GM13976 (cell line): ENCODE measurements around the gene CNBD2.
"Not testable (repeated sequence)": the region's sequence is repeated elsewhere in the genome, so short reads cannot be mapped to it uniquely, and the experiment has no call there.

Source experiments
- DNase-seq: peaks from one replicate; pipeline ENCODE4 v3.0.0; 2012; ENCODE audit warnings: low spot score
- CTCF ChIP-seq: IDR thresholded peaks from 2 replicates; pipeline ENCODE4 v1.5.1; 2012; ENCODE audit warnings: borderline replicate concordance, mild to moderate bottlenecking; ENCODE audit not compliant: insufficient read depth; ENCODE audit errors: extremely low read depth, missing control alignments, control extremely low read depth
- in situ Hi-C: fragments of 300-500 bp; cut with MboI; formaldehyde crosslinking; loops from one replicate; pipeline ENCODE4 v1.12.0; 2022; ENCODE audit warnings: low sequenced_read_pairs, mixed read lengths, inconsistent platforms; ENCODE audit not compliant: unreplicated experiment

CNBD2 gene

GRCh38 chr20:36035745-36036144 is 67.4 kb downstream of the CNBD2 start:
- in situ Hi-C loops: no loop called here
- no peak for TF ChIP-seq CTCF
- no peak for DNase-seq

- TF ChIP-seq CTCF: no peak
- in situ Hi-C loops: no loop called here
- DNase-seq: no peak
Measured at GRCh38 chr20:36036688-36037087, 68.3 kb downstream of the CNBD2 start.

DNA sequence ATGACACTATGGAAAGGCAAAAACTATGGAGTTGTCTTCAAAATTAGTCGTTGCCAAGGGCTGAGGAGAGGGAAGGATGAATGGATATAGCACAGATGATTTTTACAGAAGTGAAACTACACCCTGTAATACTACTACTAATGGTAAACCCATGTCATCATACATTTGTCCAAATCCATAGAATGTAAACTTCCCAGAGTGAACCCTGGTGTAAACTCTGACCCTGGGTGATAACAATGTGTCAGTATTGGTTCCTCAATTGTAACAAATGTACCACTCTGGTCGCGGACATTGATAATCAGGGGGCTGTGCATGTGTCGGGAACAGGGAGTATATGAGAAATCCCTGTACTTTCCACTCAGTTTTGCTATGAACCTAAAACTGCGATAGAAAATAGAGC is 72.2 kb downstream of the CNBD2 start:
- no peak for DNase-seq
- no peak for TF ChIP-seq CTCF
- in situ Hi-C loops: no loop called here

- no peak for DNase-seq
- in situ Hi-C loops: no loop called here
- no peak for TF ChIP-seq CTCF
Measured at GRCh38 chr20:36043441-36043840, 75.1 kb downstream of the CNBD2 start.

DNA sequence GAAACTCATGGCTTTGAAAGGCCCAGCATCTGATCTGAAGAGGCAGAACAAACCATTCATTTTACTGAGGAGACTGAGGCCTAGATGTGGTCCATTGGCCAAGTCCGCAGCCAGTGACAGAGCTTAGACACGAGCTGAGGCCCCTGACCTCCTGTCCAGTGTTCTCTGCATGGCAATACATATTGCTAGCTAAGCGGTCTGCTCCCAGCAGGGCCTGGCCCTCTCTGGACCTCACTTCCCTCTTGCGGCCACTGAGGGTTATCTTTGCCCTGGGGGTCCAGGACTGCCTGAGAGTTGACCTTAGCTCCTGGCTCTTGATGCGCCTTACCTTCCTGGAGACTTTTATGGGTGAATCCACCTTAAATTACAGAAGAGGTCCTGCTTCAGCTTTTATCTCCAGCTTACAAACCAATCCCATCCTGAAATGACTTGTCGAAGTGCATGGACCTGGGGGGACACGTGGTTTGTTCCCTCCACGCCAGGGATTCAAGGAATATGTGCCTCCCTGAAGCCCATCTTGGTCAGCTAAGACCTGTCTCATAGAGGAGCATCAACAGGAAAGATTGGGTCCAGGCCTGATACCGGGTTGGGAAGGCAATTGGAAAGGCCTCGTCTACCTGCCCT is 75.6 kb downstream of the CNBD2 start:
- no peak for TF ChIP-seq CTCF
- no peak for DNase-seq
- in situ Hi-C loops: no loop called here

DNA sequence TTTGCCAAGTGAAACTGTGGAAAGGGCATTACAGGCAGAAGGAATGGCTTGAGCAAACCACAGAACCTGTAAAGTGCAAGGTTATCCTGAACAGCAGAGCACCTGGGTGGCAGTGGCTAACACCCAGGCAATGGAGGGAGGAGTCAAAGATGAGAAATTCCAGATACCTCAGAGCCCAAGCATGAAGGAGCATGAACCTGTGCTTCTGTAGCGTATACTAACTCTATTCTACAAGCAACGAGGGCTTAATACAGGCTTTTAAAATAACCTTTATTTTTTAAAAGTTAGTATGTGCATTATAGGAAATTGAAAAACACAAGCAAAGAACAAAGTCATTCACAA is 77.0 kb downstream of the CNBD2 start:
- in situ Hi-C loops: no loop called here
- no peak for DNase-seq

GRCh38 chr20:36046073-36046798 is 77.8 kb downstream of the CNBD2 start:
- in situ Hi-C loops: not testable (repeated sequence)

More for the DNA sequence above, 77.0 kb downstream of the CNBD2 start:
- TF ChIP-seq CTCF: no peak

DNA sequence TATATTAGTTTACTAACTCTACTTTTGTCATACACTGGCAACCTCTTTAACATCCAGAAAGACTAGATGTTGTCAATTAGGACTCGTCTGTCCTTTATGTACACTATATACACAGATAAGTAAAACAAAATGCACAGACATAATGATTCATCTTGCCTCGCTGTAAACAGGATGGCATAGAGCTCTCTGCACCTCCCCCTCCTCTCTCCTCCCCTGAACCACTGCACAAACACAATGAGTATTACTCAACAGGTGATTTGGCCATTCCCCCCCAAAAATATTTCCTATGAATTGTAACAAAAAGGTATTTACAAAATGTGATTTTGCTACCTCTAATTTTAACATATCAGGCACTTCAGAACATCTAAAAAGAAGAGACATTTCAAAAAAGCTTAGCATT is 81.0 kb downstream of the CNBD2 start:
- DNase-seq, in situ Hi-C loops: not testable (repeated sequence)

More at GRCh38 chr20:36046073-36046798, 77.8 kb downstream of the CNBD2 start:
- not testable (repeated sequence) for DNase-seq
